Measurements from ENCODE around the gene IDH1.
"Not testable (repeated sequence)": the region's sequence is repeated elsewhere in the genome, so short reads cannot be mapped to it uniquely, and the experiment has no call there.

Gene IDH1

DNA sequence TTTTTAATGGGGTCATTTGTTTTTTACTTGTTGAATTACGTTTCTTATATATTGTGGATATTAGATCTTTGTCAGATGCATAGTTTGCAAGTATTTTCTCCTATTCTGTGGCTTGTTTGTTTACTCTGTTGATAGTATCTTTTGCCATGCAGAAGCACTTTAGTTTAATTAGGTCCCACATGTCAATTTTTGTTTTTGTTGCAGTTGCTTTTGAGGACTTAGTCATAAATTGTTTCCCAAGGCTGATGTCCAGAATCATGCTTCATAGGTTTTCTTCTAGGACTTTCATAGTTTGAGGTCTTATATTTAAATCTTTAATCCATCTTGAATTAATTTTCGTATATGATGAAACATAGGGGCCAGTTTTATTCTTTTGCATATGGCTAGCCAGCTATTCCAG lies 24.4 kb upstream of the IDH1 start:
- H3K36me3 ChIP-seq (ENCODE audit: control insufficient read depth, insufficient read depth, low read length), result peaks cover 96% of the 10 kb centered on the region
- no peak overlapping the region for H3K27ac ChIP-seq (ENCODE audit: low read depth, low read length, severe bottlenecking)
- no CpG with 5 or more reads among the region's 2 CpGs for WGBS, 2 experiments (ENCODE audit: insufficient coverage in 2 of 2)
- no peak overlapping the region for H3K4me3 ChIP-seq (ENCODE audit: extremely low read depth, insufficient read depth, low read length, poor library complexity, severe bottlenecking)
- H3K9me3 ChIP-seq (ENCODE audit: control insufficient read depth, low read length), result no peaks in the 10 kb centered on the region
- H3K4me1 ChIP-seq (ENCODE audit: control insufficient read depth, insufficient read depth, low read length, poor library complexity, severe bottlenecking), result no peaks in the 10 kb centered on the region

DNA sequence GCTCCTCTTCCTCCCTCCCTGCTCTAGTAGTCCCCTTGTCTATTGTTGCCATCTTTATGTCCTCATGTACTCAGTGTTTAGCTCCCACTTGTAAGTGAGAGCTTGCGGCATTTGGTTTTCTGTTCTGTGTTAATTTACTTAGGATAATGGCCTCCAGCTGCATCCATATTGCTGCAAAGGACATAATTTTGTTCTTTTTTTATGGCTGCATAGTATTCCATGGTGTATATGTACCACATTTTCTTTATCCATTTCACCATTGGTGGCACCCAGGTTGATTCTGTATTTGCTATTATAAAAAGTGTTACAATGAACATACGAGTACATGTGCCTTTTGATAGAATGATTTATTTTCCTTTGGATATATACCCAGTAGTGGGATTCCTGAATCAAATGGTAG lies 23.7 kb upstream of the IDH1 start:
- H3K4me1 ChIP-seq (ENCODE audit: control insufficient read depth, insufficient read depth, low read length, poor library complexity, severe bottlenecking), result no peaks in the 10 kb centered on the region
- H3K9me3 ChIP-seq (ENCODE audit: control insufficient read depth, low read length), result no peaks in the 10 kb centered on the region
- H3K4me3 ChIP-seq (ENCODE audit: extremely low read depth, insufficient read depth, low read length, poor library complexity, severe bottlenecking), result no peak overlapping the region
- peaks cover 96% of the 10 kb centered on the region for H3K36me3 ChIP-seq (ENCODE audit: control insufficient read depth, insufficient read depth, low read length)
- H3K27ac ChIP-seq (ENCODE audit: low read depth, low read length, severe bottlenecking), result no peak overlapping the region
- WGBS, 2 experiments (ENCODE audit: insufficient coverage in 2 of 2), result 100% methylated on average over 1 of the region's 2 CpGs; no CpG with 5 or more reads in 1 of the 2 experiments

- H3K4me3 ChIP-seq (ENCODE audit: extremely low read depth, insufficient read depth, low read length, poor library complexity, severe bottlenecking), result no peak overlapping the region
- no peak overlapping the region for H3K27ac ChIP-seq (ENCODE audit: low read depth, low read length, severe bottlenecking)
- H3K4me1 ChIP-seq (ENCODE audit: control insufficient read depth, insufficient read depth, low read length, poor library complexity, severe bottlenecking), result no peaks in the 10 kb centered on the region
- peaks cover 79% of the 10 kb centered on the region for H3K36me3 ChIP-seq (ENCODE audit: control insufficient read depth, insufficient read depth, low read length)
- no peaks in the 10 kb centered on the region for H3K9me3 ChIP-seq (ENCODE audit: control insufficient read depth, low read length)
Observed at GRCh38 chr2:208274748-208275147, 19.9 kb upstream of the IDH1 start.

- H3K27ac ChIP-seq (ENCODE audit: low read depth, low read length, severe bottlenecking), result no peak overlapping the region
- no peaks in the 10 kb centered on the region for H3K9me3 ChIP-seq (ENCODE audit: control insufficient read depth, low read length)
- WGBS, 2 experiments (ENCODE audit: insufficient coverage in 2 of 2), result 100% methylated on average over 1 of the region's 2 CpGs; no CpG with 5 or more reads in 1 of the 2 experiments
- H3K4me1 ChIP-seq (ENCODE audit: control insufficient read depth, insufficient read depth, low read length, poor library complexity, severe bottlenecking), result peaks cover 4% of the 10 kb centered on the region
- H3K36me3 ChIP-seq (ENCODE audit: control insufficient read depth, insufficient read depth, low read length), result peaks cover 34% of the 10 kb centered on the region
- no peak overlapping the region for H3K4me3 ChIP-seq (ENCODE audit: extremely low read depth, insufficient read depth, low read length, poor library complexity, severe bottlenecking)
Observed at GRCh38 chr2:208269091-208269490, 14.2 kb upstream of the IDH1 start.

DNA sequence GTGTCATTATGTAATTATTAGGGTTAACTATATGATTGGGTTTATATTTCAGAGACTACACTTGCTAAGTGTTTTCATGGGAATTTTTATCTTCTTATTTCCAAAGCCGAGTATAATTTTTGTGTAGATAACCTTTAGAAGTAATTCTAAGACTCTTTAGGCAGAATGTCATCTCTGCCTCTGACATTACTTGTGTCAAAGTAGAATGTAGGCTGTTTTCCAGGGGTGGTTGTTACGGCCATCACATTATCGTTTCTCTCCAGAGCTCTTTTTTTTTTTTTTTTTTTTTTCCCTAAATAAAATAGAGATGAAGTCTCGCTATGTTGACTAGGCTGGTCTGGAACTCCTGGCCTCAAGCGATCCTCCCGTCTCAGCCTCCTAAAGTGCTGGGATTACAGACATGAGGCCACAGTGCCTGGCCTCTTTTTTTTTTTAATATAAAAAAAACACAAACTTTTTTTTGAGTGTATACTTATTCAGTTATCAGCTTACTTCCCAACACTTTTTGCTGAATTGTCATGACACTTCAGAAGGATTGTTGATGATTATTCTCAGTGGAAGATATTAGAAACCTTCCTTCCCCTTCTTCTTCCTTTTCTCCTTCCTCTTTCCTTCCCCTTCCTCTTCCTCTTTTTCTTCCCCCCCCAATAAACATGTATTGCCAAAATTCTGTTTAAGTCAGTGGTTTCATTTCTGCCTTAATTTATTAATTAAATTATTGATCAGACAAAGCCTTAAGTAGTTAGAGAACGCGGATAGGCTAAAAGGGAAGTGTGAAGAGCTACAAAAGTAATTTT lies 13.5 kb upstream of the IDH1 start:
- Histone ChIP-seq H3K36me3 (ENCODE audit: control insufficient read depth, insufficient read depth, low read length) (peaks cover 27% of the 10 kb centered on the region), H3K27ac (ENCODE audit: low read depth, low read length, severe bottlenecking) (no peak overlapping the region), H3K4me3 (ENCODE audit: extremely low read depth, insufficient read depth, low read length, poor library complexity, severe bottlenecking) (peak overlapping the region; percentile 82), H3K4me1 (ENCODE audit: control insufficient read depth, insufficient read depth, low read length, poor library complexity, severe bottlenecking) (peaks cover 4% of the 10 kb centered on the region), H3K9me3 (ENCODE audit: control insufficient read depth, low read length) (no peaks in the 10 kb centered on the region)
- 94 to 100% methylated on average over 2 to 3 of the region's 8 CpGs for WGBS, 2 experiments (ENCODE audit: insufficient coverage in 2 of 2)

- not testable (repeated sequence) for H3K27ac ChIP-seq (ENCODE audit: low read depth, low read length, severe bottlenecking)
Observed at GRCh38 chr2:208267526-208267925, 12.7 kb upstream of the IDH1 start.

DNA sequence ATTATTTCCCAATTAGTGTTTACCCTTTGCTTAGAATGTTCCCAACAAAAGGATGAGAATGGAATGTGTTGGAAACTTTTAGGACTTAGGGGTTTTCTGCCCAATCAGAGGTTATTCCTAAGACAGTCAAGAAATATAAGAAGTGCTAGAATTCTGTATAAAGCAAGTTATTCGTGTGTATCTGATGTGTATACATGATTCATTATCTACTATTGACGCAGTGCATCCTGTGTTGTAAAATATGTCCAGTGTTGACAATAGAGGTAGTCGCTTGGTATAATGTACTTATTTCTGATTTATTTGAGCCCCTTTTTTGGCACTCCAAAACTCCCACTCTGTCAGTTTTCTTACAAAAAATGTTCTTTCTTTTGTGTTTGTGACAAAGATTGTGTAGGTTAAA lies 12.1 kb upstream of the IDH1 start:
- Histone ChIP-seq H3K4me1 (ENCODE audit: control insufficient read depth, insufficient read depth, low read length, poor library complexity, severe bottlenecking) (peaks cover 4% of the 10 kb centered on the region), H3K27ac (ENCODE audit: low read depth, low read length, severe bottlenecking) (peak overlapping the region; percentile 90), H3K4me3 (ENCODE audit: extremely low read depth, insufficient read depth, low read length, poor library complexity, severe bottlenecking) (peak overlapping the region; percentile 82), H3K9me3 (ENCODE audit: control insufficient read depth, low read length) (no peaks in the 10 kb centered on the region), H3K36me3 (ENCODE audit: control insufficient read depth, insufficient read depth, low read length) (peaks cover 20% of the 10 kb centered on the region)
- WGBS, 2 experiments (ENCODE audit: insufficient coverage in 2 of 2), result 0% methylated on average over 1 of the region's 3 CpGs; no CpG with 5 or more reads in 1 of the 2 experiments

More at GRCh38 chr2:208267526-208267925, 12.7 kb upstream of the IDH1 start:
- Histone ChIP-seq H3K4me3 (ENCODE audit: extremely low read depth, insufficient read depth, low read length, poor library complexity, severe bottlenecking) (peak overlapping the region; percentile 82), H3K36me3 (ENCODE audit: control insufficient read depth, insufficient read depth, low read length) (peaks cover 21% of the 10 kb centered on the region)
- H3K9me3 ChIP-seq (ENCODE audit: control insufficient read depth, low read length); H3K4me1 ChIP-seq (ENCODE audit: control insufficient read depth, insufficient read depth, low read length, poor library complexity, severe bottlenecking): not testable (repeated sequence)
- WGBS, 2 experiments (ENCODE audit: insufficient coverage in 2 of 2), result 18 to 33% methylated on average over 14 to 19 of the region's 22 CpGs

GRCh38 chr2:208266553-208266893 lies 11.7 kb upstream of the IDH1 start:
- Histone ChIP-seq H3K4me3 (ENCODE audit: extremely low read depth, insufficient read depth, low read length, poor library complexity, severe bottlenecking) (peak overlapping the region; percentile 82), H3K36me3 (ENCODE audit: control insufficient read depth, insufficient read depth, low read length) (peaks cover 16% of the 10 kb centered on the region), H3K27ac (ENCODE audit: low read depth, low read length, severe bottlenecking) (peak overlapping the region; percentile 90), H3K9me3 (ENCODE audit: control insufficient read depth, low read length) (no peaks in the 10 kb centered on the region), H3K4me1 (ENCODE audit: control insufficient read depth, insufficient read depth, low read length, poor library complexity, severe bottlenecking) (peaks cover 4% of the 10 kb centered on the region)
- WGBS, 2 experiments (ENCODE audit: insufficient coverage in 2 of 2), result 0 to 2% methylated on average over 5 to 8 of the region's 11 CpGs

- 0% methylated on average over 24 to 43 of the region's 50 CpGs for WGBS, 2 experiments (ENCODE audit: insufficient coverage in 2 of 2)
- H3K36me3 ChIP-seq (ENCODE audit: control insufficient read depth, insufficient read depth, low read length), result peaks cover 11% of the 10 kb centered on the region
- peak within 1 kb of the TSS; percentile 82 for H3K4me3 ChIP-seq (ENCODE audit: extremely low read depth, insufficient read depth, low read length, poor library complexity, severe bottlenecking)
- no peaks in the 10 kb centered on the region for H3K9me3 ChIP-seq (ENCODE audit: control insufficient read depth, low read length)
- H3K4me1 ChIP-seq (ENCODE audit: control insufficient read depth, insufficient read depth, low read length, poor library complexity, severe bottlenecking), result peaks cover 4% of the 10 kb centered on the region
- H3K27ac ChIP-seq (ENCODE audit: low read depth, low read length, severe bottlenecking), result peak within 1 kb of the TSS; percentile 90
Observed at GRCh38 chr2:208265801-208266552, 11.1 kb upstream of the IDH1 start, which contains the start of gene PIKFYVE. Gene PIKFYVE, plus strand, starts transcription at chr2:208266255. Its CDS starts 5,265 bp downstream, at chr2:208271520.

GRCh38 chr2:208265371-208265800 lies 10.5 kb upstream of the IDH1 start:
- peak overlapping the region; percentile 63 for H3K27ac ChIP-seq (ENCODE audit: low read depth, low read length, severe bottlenecking)
- peaks cover 11% of the 10 kb centered on the region for H3K36me3 ChIP-seq (ENCODE audit: control insufficient read depth, insufficient read depth, low read length)
- H3K4me3 ChIP-seq (ENCODE audit: extremely low read depth, insufficient read depth, low read length, poor library complexity, severe bottlenecking), result peak overlapping the region; percentile 82
- H3K4me1 ChIP-seq (ENCODE audit: control insufficient read depth, insufficient read depth, low read length, poor library complexity, severe bottlenecking), result peaks cover 4% of the 10 kb centered on the region
- no peaks in the 10 kb centered on the region for H3K9me3 ChIP-seq (ENCODE audit: control insufficient read depth, low read length)
- 7 to 19% methylated on average over 7 of the region's 9 CpGs for WGBS, 2 experiments (ENCODE audit: insufficient coverage in 2 of 2)

Data from mesodermal cell (in vitro differentiated cells).